Panc1 (cell line): ENCODE results near the gene KCNJ1. TPM values are rescaled to one million over a fixed set of nuclear protein-coding genes. Genes with fewer than 3 reads are reported as not detected.

Source experiments
- ATAC-seq: fragments of 200-7000 bp; cut with Tn5 transposase; 2 replicates; pipeline ENCODE4 v1.9.1; 2020; ENCODE audit warnings: mild to moderate bottlenecking, moderate library complexity
- BruUV-seq: library from RNA; stranded (reverse); fragments of 400-500 nt; replicated peaks from 2 replicates; lab custom pipeline; 2021; lab: Mats Ljungman, UMichigan
- CTCF ChIA-PET: fragments of 300-600 bp; sonication (Branson Sonifier 250); formaldehyde crosslinking; loops from one replicate; lab custom pipeline; 2022; ENCODE audit warnings: antibody characterized with exemption; lab: Charles Lee
- POLR2A ChIA-PET: fragments of 300-600 bp; sonication (Branson Sonifier 250); formaldehyde crosslinking; loops from one replicate; lab custom pipeline; 2022; ENCODE audit warnings: antibody characterized with exemption; lab: Charles Lee
- DNase-seq: peaks from one replicate; pipeline ENCODE4 v3.0.0-alpha.2; 2010; ENCODE audit warnings: low read depth, low spot score
- H3K27ac ChIP-seq: 2 replicates; pipeline ENCODE4 v1.5.1; 2011; ENCODE audit warnings: mild to moderate bottlenecking, low read length, inconsistent platforms
- H3K27me3 ChIP-seq: fragments of 200-500 bp; sonication (Bioruptor generic); 2 replicates; pipeline ENCODE4 v1.6.0; 2014; ENCODE audit warnings: low read length, inconsistent platforms; ENCODE audit not compliant: control insufficient read depth, insufficient read depth
- H3K36me3 ChIP-seq: fragments of 200-500 bp; sonication (Bioruptor generic); 2 replicates; pipeline ENCODE4 v1.5.1; 2014; ENCODE audit warnings: inconsistent platforms, mild to moderate bottlenecking, low read length, moderate library complexity; ENCODE audit not compliant: control insufficient read depth, insufficient read depth
- H3K4me1 ChIP-seq: 2 replicates; pipeline ENCODE4 v1.5.1; 2011; ENCODE audit warnings: inconsistent platforms, mild to moderate bottlenecking, low read length, moderate library complexity; ENCODE audit not compliant: control insufficient read depth, insufficient read depth
- H3K4me3 ChIP-seq, 2 experiments: 2 replicates each; pipeline ENCODE4 v1.5.1; 2011 to 2012; ENCODE audit warnings: low read depth in 2 of 2, low read length in 2 of 2, mild to moderate bottlenecking in 2 of 2, inconsistent platforms in 1 of 2, moderate library complexity in 1 of 2
- H3K9me3 ChIP-seq: fragments of 200-500 bp; sonication (Bioruptor generic); 2 replicates; pipeline ENCODE4 v1.5.1; 2014; ENCODE audit warnings: low read depth, mild to moderate bottlenecking, inconsistent platforms, low read length, moderate library complexity; ENCODE audit not compliant: control insufficient read depth, insufficient read depth
- POLR2AphosphoS5 ChIP-seq: IDR thresholded peaks from 2 replicates; pipeline ENCODE4 v1.6.1; 2012; ENCODE audit warnings: mild to moderate bottlenecking, low read depth, low read length, moderate library complexity
- REST ChIP-seq, 2 experiments: IDR thresholded peaks; 2 replicates each; pipeline ENCODE4 v1.6.1; 2011 to 2012; ENCODE audit warnings: low read depth in 2 of 2, control low read depth in 1 of 2, low read length in 1 of 2, mild to moderate bottlenecking in 1 of 2, moderate library complexity in 1 of 2; ENCODE audit not compliant: insufficient read depth in 1 of 2
- SIN3A ChIP-seq: IDR thresholded peaks from 2 replicates; pipeline ENCODE4 v1.6.1; 2012; ENCODE audit warnings: low read depth, mild to moderate bottlenecking, low read length, moderate library complexity, borderline replicate concordance; ENCODE audit not compliant: insufficient read depth
- TCF7L2 ChIP-seq: IDR thresholded peaks from 2 replicates; pipeline ENCODE4 v1.6.1; 2011; ENCODE audit warnings: mild to moderate bottlenecking, low read depth, low read length, inconsistent platforms
- in situ Hi-C: cut with HindIII; loops from 2 replicates; pipeline ENCODE4 v1.10.0; 2016; ENCODE audit warnings: low sequenced_read_pairs, low pct_unique_long_range_greater_than_20kb
- intact Hi-C: fragments of 100-400 bp; cut with micrococcal nuclease; formaldehyde crosslinking; loops from one replicate; pipeline ENCODE4 v1.10.0; 2022; ENCODE audit not compliant: unreplicated experiment
- total RNA-seq: library from RNA; stranded (reverse); gene quantifications from one replicate; pipeline ENCODE4 v1.2.1, GENCODE V29; 2021; ENCODE audit not compliant: unreplicated experiment
- TF ChIP-seq, protein P1 (sequence below): fragments of 450-650 bp; IDR thresholded peaks from 2 replicates; pipeline ENCODE4 v1.5.1; 2017; ENCODE audit warnings: mild to moderate bottlenecking

The KCNJ1 gene
- total RNA-seq, 1 experiment from 2014 or later = not detected

DNA sequence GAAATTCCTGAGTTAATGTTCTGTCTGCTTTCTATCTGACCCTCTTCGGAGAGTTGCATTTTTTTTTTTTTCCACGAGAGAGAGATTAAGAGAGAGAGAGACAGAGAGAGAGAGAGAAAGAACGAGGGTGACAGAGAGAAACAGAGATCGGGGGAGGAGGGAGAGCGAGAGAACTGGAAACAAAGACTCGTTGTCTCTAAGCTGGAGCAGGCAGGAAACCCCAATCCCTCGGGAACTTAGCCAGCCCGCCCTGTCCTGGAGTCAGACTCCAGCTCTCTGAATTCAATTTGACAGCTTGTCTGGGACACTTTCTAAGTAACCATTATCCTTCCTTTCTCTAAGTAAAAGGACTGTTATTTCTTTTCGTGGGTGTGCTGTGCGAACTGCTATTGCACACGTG is 76.9 kb downstream of the KCNJ1 start:
- ATAC-seq (peak; percentile 79), DNase-seq (no peak)
- intact Hi-C loops (no loop called here), in situ Hi-C loops (no loop called here)
- BruUV-seq = no TSS peak
- Histone ChIP-seq H3K4me1 (no peaks in the 10 kb centered on the region), H3K4me3 (no peak overlapping the region), H3K9me3 (no peaks in the 10 kb centered on the region), H3K36me3 (no peaks in the 10 kb centered on the region), H3K27me3 (no peaks in the 10 kb centered on the region; the same call in 1 of the 2 replicates), H3K27ac (no peak overlapping the region)
- CTCF ChIA-PET = interaction anchor here (0.8 kb wide), 1 partner anchor 10 kb away, joined by 3 read pairs; no protein-coding TSS in a partner anchor
- TF ChIP-seq, protein P1, sequence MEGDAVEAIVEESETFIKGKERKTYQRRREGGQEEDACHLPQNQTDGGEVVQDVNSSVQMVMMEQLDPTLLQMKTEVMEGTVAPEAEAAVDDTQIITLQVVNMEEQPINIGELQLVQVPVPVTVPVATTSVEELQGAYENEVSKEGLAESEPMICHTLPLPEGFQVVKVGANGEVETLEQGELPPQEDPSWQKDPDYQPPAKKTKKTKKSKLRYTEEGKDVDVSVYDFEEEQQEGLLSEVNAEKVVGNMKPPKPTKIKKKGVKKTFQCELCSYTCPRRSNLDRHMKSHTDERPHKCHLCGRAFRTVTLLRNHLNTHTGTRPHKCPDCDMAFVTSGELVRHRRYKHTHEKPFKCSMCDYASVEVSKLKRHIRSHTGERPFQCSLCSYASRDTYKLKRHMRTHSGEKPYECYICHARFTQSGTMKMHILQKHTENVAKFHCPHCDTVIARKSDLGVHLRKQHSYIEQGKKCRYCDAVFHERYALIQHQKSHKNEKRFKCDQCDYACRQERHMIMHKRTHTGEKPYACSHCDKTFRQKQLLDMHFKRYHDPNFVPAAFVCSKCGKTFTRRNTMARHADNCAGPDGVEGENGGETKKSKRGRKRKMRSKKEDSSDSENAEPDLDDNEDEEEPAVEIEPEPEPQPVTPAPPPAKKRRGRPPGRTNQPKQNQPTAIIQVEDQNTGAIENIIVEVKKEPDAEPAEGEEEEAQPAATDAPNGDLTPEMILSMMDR = no peak
- TF ChIP-seq POLR2AphosphoS5 (no peak), TCF7L2 (no peak), SIN3A (no peak), REST (IDR thresholded peaks at IDR 0.05; ENCODE audit: insufficient read depth in 1 of 2, low read depth in 2 of 2, low read length in 1 of 2) (no peak)
- POLR2A ChIA-PET = interaction anchor here (0.6 kb wide), 1 partner anchor 10 kb away, joined by 4 read pairs; no protein-coding TSS in a partner anchor

GRCh38 chr11:128789497-128790150 is 77.5 kb downstream of the KCNJ1 start:
- BruUV-seq = no TSS peak
- no peaks in the 10 kb centered on the region for H3K36me3 ChIP-seq
- ATAC-seq = no peak
- no peaks in the 10 kb centered on the region for H3K9me3 ChIP-seq
- intact Hi-C loops (no loop called here), in situ Hi-C loops (no loop called here)
- TF ChIP-seq SIN3A (no peak), TCF7L2 (no peak), REST (IDR thresholded peaks at IDR 0.05; ENCODE audit: insufficient read depth in 1 of 2, low read depth in 2 of 2, low read length in 1 of 2) (no peak), POLR2AphosphoS5 (no peak)
- TF ChIP-seq, protein P1 = no peak
- no peaks in the 10 kb centered on the region; the same call in 1 of the 2 replicates for H3K27me3 ChIP-seq
- DNase-seq = no peak
- no peak overlapping the region for H3K4me3 ChIP-seq
- ChIA-PET CTCF (interaction anchor here (0.8 kb wide), 1 partner anchor 10 kb away, joined by 3 read pairs; no protein-coding TSS in a partner anchor), POLR2A (interaction anchor here (0.6 kb wide), 1 partner anchor 9 kb away, joined by 4 read pairs; no protein-coding TSS in a partner anchor)
- H3K4me1 ChIP-seq = no peaks in the 10 kb centered on the region
- no peak overlapping the region for H3K27ac ChIP-seq
